ENCODE measurements around the gene ARHGEF40.
A peak's percentile ranks its signal among the peaks of the same experiment; 100 is the strongest.

ARHGEF40 gene

DNA sequence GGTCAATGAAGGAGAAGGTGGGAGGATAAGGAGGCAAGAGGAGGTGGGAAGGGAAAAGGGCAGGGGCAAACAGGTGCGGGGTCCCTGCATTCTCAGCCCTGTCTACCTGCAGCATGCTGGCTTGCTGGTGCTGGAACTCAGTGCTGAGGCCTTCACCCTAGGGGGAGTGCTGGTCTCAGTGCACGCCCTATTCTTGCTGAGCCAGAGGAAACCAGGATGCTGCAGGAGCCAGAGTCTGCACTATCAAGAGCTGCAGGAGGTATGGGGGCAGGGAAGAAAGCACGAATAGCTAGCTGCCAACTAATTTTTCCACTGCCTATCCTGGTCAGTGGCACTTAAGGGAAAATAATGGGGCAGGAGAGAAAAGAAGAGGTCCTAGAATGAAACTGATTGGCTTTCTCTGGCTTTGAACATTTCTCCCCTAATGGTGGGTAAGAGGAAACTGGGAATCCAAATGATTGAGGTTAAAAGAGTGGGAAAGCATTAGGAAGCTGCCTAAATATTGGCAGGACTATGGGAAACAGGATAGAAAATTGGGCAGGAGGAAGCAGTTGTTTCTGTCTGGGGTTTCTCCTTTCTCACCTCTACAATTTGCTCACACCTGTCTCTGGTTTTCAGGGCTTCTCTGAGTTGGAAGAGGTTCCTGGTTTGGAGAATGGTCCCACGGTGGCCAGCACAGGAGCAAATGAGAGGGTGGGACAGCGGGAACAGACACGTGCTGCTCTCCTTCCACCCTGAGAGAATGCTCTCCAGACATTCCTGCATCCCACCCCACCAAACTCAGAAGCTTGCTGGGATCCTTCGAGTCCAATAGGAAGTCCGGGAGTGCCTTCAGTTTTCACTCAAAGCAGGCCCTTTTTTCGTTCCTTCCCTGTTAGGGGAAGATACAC lies 32.7 kb downstream of the ARHGEF40 start:
- H3K27me3 ChIP-seq (ENCODE audit: insufficient read depth, poor library complexity, severe bottlenecking): no peaks in the 10 kb centered on the region
- TF ChIP-seq POLR2AphosphoS5 (IDR thresholded peaks at IDR 0.05; ENCODE audit: low read depth): no peak
- H3K4me3 ChIP-seq (replicated peaks; ENCODE audit: insufficient read depth, low read length): peak overlapping the region; percentile 73
- no peak for DNase-seq (ENCODE audit: low read depth in 1 of 2, low spot score in 1 of 2)
- H3K27ac ChIP-seq (replicated peaks): no peak overlapping the region; the same call in 1 of the 2 replicates

DNA sequence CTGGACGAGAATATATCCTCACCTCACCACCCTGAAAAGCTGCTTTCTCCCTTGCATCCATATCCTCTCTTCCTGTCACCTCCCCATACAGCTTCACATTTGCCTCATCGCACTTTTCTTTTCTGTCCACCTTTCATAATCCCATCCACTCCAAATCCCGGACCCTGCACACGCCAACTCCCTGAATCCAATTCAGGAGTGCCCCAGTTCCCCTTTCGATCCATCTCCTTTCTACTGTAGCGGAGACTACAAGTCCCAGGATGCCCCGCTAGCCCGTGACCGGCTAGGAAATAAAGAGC lies 33.3 kb downstream of the ARHGEF40 start:
- Histone ChIP-seq H3K27me3 (ENCODE audit: insufficient read depth, poor library complexity, severe bottlenecking) (no peaks in the 10 kb centered on the region), H3K27ac (replicated peaks) (peak overlapping the region; percentile 100), H3K4me3 (replicated peaks; ENCODE audit: insufficient read depth, low read length) (peak overlapping the region; percentile 73)
- DNase-seq (ENCODE audit: low read depth in 1 of 2, low spot score in 1 of 2): no peak
- peak; percentile 94 for TF ChIP-seq SPI1 (IDR thresholded peaks at IDR 0.05; ENCODE audit: borderline replicate concordance, low read depth)
- TF ChIP-seq GABPA (IDR thresholded peaks at IDR 0.05; ENCODE audit: low read depth): no peak
- TF ChIP-seq, protein P1, sequence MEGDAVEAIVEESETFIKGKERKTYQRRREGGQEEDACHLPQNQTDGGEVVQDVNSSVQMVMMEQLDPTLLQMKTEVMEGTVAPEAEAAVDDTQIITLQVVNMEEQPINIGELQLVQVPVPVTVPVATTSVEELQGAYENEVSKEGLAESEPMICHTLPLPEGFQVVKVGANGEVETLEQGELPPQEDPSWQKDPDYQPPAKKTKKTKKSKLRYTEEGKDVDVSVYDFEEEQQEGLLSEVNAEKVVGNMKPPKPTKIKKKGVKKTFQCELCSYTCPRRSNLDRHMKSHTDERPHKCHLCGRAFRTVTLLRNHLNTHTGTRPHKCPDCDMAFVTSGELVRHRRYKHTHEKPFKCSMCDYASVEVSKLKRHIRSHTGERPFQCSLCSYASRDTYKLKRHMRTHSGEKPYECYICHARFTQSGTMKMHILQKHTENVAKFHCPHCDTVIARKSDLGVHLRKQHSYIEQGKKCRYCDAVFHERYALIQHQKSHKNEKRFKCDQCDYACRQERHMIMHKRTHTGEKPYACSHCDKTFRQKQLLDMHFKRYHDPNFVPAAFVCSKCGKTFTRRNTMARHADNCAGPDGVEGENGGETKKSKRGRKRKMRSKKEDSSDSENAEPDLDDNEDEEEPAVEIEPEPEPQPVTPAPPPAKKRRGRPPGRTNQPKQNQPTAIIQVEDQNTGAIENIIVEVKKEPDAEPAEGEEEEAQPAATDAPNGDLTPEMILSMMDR (IDR thresholded peaks at IDR 0.05; ENCODE audit: insufficient read depth, low read length): no peak

DNA sequence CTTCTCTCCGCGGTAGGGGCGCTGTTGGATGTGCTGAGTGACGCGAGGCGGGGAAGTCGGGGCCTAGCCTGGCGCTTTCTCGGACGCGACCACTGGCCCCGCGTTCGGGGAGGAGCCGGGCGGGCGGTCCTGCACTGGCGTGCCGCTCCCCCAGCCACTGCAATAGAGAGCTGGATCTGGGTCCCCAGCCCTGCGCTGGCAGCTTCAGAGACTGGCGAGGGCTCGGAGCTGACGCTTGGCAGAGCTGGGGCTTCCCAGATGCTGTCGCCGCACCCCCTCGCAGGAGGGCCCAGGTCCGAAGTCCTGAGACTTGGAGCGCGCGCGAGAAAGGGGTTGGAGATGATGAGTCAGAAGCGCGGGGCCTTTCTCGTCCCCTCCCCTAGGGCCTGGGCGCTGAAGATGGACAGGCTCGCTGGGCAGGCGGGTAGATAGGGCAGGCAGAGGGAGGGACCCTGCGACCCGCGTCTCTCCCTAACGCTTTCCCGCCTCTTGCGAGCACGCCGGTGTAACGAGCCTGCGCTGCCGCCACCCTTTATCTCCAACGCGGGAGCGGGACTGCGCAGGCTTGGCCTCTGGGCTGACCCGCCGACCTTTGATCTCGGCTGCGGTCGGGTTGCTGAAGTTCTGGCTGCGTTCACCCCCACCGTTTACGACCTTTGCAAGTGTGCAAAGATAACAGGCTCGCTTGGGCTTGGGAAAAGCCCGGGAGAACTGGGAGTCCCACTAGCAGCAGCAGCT lies 33.8 kb downstream of the ARHGEF40 start:
- Histone ChIP-seq H3K27me3 (ENCODE audit: insufficient read depth, poor library complexity, severe bottlenecking) (no peaks in the 10 kb centered on the region), H3K4me3 (replicated peaks; ENCODE audit: insufficient read depth, low read length) (peak overlapping the region; percentile 73), H3K27ac (replicated peaks) (peak overlapping the region; percentile 100)
- TF ChIP-seq POLR2AphosphoS5 (IDR thresholded peaks at IDR 0.05; ENCODE audit: low read depth): peak; percentile 95
- TF ChIP-seq GABPA (IDR thresholded peaks at IDR 0.05; ENCODE audit: low read depth): 0 out of 2 replicates have a peak, but pooled peaks have one; percentile 26
- TF ChIP-seq, protein P2, sequence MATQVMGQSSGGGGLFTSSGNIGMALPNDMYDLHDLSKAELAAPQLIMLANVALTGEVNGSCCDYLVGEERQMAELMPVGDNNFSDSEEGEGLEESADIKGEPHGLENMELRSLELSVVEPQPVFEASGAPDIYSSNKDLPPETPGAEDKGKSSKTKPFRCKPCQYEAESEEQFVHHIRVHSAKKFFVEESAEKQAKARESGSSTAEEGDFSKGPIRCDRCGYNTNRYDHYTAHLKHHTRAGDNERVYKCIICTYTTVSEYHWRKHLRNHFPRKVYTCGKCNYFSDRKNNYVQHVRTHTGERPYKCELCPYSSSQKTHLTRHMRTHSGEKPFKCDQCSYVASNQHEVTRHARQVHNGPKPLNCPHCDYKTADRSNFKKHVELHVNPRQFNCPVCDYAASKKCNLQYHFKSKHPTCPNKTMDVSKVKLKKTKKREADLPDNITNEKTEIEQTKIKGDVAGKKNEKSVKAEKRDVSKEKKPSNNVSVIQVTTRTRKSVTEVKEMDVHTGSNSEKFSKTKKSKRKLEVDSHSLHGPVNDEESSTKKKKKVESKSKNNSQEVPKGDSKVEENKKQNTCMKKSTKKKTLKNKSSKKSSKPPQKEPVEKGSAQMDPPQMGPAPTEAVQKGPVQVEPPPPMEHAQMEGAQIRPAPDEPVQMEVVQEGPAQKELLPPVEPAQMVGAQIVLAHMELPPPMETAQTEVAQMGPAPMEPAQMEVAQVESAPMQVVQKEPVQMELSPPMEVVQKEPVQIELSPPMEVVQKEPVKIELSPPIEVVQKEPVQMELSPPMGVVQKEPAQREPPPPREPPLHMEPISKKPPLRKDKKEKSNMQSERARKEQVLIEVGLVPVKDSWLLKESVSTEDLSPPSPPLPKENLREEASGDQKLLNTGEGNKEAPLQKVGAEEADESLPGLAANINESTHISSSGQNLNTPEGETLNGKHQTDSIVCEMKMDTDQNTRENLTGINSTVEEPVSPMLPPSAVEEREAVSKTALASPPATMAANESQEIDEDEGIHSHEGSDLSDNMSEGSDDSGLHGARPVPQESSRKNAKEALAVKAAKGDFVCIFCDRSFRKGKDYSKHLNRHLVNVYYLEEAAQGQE (IDR thresholded peaks at IDR 0.05; ENCODE audit: insufficient replicate concordance, low read depth): no peak
- no peak for TF ChIP-seq SPI1 (IDR thresholded peaks at IDR 0.05; ENCODE audit: borderline replicate concordance, low read depth)
- TF ChIP-seq, protein P1 (IDR thresholded peaks at IDR 0.05; ENCODE audit: insufficient read depth, low read length): peak; percentile 63
- DNase-seq (ENCODE audit: low read depth in 1 of 2, low spot score in 1 of 2): peak; percentile 92 to 98

DNA sequence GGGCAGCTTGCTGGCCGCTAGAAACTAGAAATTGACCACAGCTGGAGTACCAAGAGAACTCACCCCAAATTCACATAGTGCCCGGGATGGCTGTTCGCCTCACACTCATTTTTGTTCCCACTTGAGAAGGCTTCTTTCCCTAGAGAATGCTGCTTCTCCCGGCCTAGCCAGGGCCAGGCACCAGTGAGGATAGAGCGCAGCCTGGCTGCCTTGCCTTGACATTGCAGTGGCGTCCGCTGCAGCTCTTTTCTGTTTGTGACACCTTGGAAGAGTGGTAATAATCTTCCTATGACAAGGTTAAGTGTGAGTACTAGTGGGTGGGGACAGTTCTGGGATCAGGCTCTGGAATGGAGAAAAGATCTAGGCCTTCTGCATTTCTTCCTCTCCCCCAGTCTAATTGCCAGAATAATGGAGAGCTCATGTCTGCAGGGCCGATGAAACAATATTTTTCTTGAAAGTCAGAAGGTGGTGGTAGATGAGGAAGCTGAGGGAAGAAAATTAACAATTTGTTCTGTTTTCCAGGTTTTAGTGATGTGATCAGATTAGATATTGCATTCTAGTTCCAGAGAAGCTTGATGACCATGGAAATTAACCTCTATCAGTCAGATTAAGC lies 34.5 kb downstream of the ARHGEF40 start:
- DNase-seq (ENCODE audit: low read depth in 1 of 2, low spot score in 1 of 2): peak in 1 of 2 experiments; percentile 76
- Histone ChIP-seq H3K4me3 (replicated peaks; ENCODE audit: insufficient read depth, low read length) (peak overlapping the region; percentile 73), H3K27ac (replicated peaks) (peak overlapping the region; percentile 100), H3K27me3 (ENCODE audit: insufficient read depth, poor library complexity, severe bottlenecking) (no peaks in the 10 kb centered on the region)
- TF ChIP-seq, protein P1 (IDR thresholded peaks at IDR 0.05; ENCODE audit: insufficient read depth, low read length): peak; percentile 88
- TF ChIP-seq, protein P2 (IDR thresholded peaks at IDR 0.05; ENCODE audit: insufficient replicate concordance, low read depth): no peak

All from HL-60 (cell line).